ENCODE data around the gene ZBTB37.
A peak's percentile ranks its signal among the peaks of the same experiment; 100 is the strongest.

ZBTB37 gene

DNA sequence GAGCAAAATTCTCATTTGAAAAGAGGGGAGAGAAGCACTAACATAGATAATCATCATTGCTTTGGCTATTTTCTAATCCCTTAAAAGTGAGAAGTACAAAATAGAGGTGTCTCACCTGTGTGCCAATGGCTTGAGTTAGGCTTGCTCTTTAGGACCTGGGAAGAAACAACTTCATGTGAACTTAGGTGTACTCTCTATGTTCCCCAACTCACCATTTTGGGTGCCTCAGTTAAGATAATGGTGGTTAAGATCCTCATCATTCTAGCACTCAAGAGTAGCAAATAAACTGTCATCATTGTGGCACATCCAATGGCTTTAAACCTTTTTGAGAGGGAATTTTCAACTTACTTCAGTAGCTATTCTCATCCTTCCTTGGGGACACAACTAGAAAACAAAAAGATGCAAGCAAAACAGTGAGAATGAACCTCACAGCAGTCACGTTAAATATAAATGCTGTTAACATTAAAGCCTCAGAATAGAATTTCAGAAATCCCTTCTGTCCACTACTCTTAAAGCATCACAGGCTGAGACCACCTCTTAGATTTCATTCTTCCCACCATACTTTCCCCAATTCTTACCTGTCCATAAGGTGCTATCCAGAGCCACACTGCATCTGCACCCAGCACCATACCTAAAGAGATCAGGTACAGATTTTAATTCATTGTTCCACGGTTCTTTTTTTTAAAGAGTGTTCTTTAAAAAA lies 1.6 kb upstream of the ZBTB37 start:
- no peaks in the 10 kb centered on the region for H3K9me3 ChIP-seq (ENCODE audit: control insufficient read depth, insufficient read depth, low read length)
- H4K20me1 ChIP-seq (ENCODE audit: control insufficient read depth, insufficient read depth, low read depth, low read length) = peaks cover 31% of the 10 kb centered on the region; the same call in 1 of the 2 replicates
- peak overlapping the region; percentile 70 for H3K4me2 ChIP-seq (ENCODE audit: low read length)
- H3K27me3 ChIP-seq (ENCODE audit: control insufficient read depth, low read length) = no peaks in the 10 kb centered on the region
- H3K27ac ChIP-seq (ENCODE audit: low read depth, low read length) = peak overlapping the region; percentile 94
- peaks cover 66% of the 10 kb centered on the region for H3F3A ChIP-seq (ENCODE audit: control insufficient read depth, insufficient read depth)
- peaks cover 58% of the 10 kb centered on the region for H3K79me2 ChIP-seq (ENCODE audit: control insufficient read depth, low read length)
- no peak for TF ChIP-seq EZH2phosphoT487 (IDR thresholded peaks at IDR 0.05; ENCODE audit: borderline replicate concordance, low read length)
- TF ChIP-seq, protein P1, sequence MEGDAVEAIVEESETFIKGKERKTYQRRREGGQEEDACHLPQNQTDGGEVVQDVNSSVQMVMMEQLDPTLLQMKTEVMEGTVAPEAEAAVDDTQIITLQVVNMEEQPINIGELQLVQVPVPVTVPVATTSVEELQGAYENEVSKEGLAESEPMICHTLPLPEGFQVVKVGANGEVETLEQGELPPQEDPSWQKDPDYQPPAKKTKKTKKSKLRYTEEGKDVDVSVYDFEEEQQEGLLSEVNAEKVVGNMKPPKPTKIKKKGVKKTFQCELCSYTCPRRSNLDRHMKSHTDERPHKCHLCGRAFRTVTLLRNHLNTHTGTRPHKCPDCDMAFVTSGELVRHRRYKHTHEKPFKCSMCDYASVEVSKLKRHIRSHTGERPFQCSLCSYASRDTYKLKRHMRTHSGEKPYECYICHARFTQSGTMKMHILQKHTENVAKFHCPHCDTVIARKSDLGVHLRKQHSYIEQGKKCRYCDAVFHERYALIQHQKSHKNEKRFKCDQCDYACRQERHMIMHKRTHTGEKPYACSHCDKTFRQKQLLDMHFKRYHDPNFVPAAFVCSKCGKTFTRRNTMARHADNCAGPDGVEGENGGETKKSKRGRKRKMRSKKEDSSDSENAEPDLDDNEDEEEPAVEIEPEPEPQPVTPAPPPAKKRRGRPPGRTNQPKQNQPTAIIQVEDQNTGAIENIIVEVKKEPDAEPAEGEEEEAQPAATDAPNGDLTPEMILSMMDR (IDR thresholded peaks at IDR 0.05; ENCODE audit: low read depth, low read length, poor library complexity, severe bottlenecking) = no peak
- H3K36me3 ChIP-seq (ENCODE audit: control insufficient read depth, low read length) = peaks cover 78% of the 10 kb centered on the region
- H3K4me3 ChIP-seq (ENCODE audit: low read length) = peak overlapping the region; percentile 96
- H3K4me1 ChIP-seq (ENCODE audit: control insufficient read depth, low read length) = peaks cover 71% of the 10 kb centered on the region
- no peaks in the 10 kb centered on the region for H3K9me2 ChIP-seq (replicated peaks; ENCODE audit: control insufficient read depth, low read length)

DNA sequence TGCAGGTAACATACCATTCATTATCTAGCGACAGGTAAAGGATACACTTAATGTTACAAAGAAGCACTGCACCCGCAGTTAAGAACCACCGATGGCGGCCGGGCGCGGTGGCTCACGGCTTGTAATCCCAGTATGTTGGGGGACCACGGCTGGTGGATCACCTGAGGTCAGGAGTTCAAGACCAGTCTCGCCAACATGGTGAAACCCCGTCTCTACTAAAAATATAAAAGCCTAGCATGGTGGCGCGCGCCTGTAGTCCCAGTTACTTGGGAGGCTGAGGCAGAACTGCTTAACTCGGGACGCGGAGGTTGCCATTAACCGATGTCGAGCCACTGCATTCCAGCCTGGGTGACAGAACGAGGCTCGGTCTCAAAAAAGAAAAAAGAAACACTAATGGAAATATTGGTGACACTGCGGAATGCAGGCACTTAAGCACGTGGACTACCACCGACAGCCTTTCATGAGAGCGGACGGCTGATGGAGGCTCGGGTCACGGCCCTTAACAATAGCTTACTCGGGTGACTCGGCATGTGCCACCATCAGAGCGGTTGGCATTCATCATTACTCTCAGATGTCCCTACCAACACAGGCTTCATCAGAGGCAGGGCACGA lies 933 bp upstream of the ZBTB37 start:
- Histone ChIP-seq H3K9me2 (replicated peaks; ENCODE audit: control insufficient read depth, low read length) (no peaks in the 10 kb centered on the region), H3K9me3 (ENCODE audit: control insufficient read depth, insufficient read depth, low read length) (no peaks in the 10 kb centered on the region), H3K4me1 (ENCODE audit: control insufficient read depth, low read length) (peaks cover 72% of the 10 kb centered on the region), H3K27ac (ENCODE audit: low read depth, low read length) (peak overlapping the region; percentile 94), H3F3A (ENCODE audit: control insufficient read depth, insufficient read depth) (peaks cover 60% of the 10 kb centered on the region), H3K4me2 (ENCODE audit: low read length) (peak overlapping the region; percentile 70), H3K27me3 (ENCODE audit: control insufficient read depth, low read length) (no peaks in the 10 kb centered on the region), H4K20me1 (ENCODE audit: control insufficient read depth, insufficient read depth, low read depth, low read length) (peaks cover 31% of the 10 kb centered on the region; the same call in 1 of the 2 replicates), H3K36me3 (ENCODE audit: control insufficient read depth, low read length) (peaks cover 73% of the 10 kb centered on the region), H3K79me2 (ENCODE audit: control insufficient read depth, low read length) (peaks cover 59% of the 10 kb centered on the region), H3K4me3 (ENCODE audit: low read length) (peak overlapping the region; percentile 96)
- TF ChIP-seq EZH2phosphoT487 (IDR thresholded peaks at IDR 0.05; ENCODE audit: borderline replicate concordance, low read length) = no peak
- TF ChIP-seq, protein P1 (IDR thresholded peaks at IDR 0.05; ENCODE audit: low read depth, low read length, poor library complexity, severe bottlenecking) = no peak

- peaks cover 68% of the 10 kb centered on the region for H3K36me3 ChIP-seq (ENCODE audit: control insufficient read depth, low read length)
- peak within 1 kb of the TSS; percentile 96 for H3K4me3 ChIP-seq (ENCODE audit: low read length)
- H3K9me2 ChIP-seq (replicated peaks; ENCODE audit: control insufficient read depth, low read length) = no peaks in the 10 kb centered on the region
- H3K4me2 ChIP-seq (ENCODE audit: low read length) = peak within 1 kb of the TSS; percentile 93
- no peaks in the 10 kb centered on the region for H3K9me3 ChIP-seq (ENCODE audit: control insufficient read depth, insufficient read depth, low read length)
- H3K4me1 ChIP-seq (ENCODE audit: control insufficient read depth, low read length) = peaks cover 69% of the 10 kb centered on the region
- H3K27ac ChIP-seq (ENCODE audit: low read depth, low read length) = peak within 1 kb of the TSS; percentile 94
- TF ChIP-seq, protein P1 (IDR thresholded peaks at IDR 0.05; ENCODE audit: low read depth, low read length, poor library complexity, severe bottlenecking) = no peak
- no peak for TF ChIP-seq EZH2phosphoT487 (IDR thresholded peaks at IDR 0.05; ENCODE audit: borderline replicate concordance, low read length)
- H4K20me1 ChIP-seq (ENCODE audit: control insufficient read depth, insufficient read depth, low read depth, low read length) = peaks cover 31% of the 10 kb centered on the region; the same call in 1 of the 2 replicates
- peaks cover 55% of the 10 kb centered on the region for H3F3A ChIP-seq (ENCODE audit: control insufficient read depth, insufficient read depth)
- H3K27me3 ChIP-seq (ENCODE audit: control insufficient read depth, low read length) = no peaks in the 10 kb centered on the region
- H3K79me2 ChIP-seq (ENCODE audit: control insufficient read depth, low read length) = peaks cover 59% of the 10 kb centered on the region
Observed at GRCh38 chr1:173867753-173868265, 371 bp upstream of the ZBTB37 start, which contains the start of gene GAS5. TSS of gene GAS5 (minus strand) at chr1:173867989.
